ENCODE results near the gene DTNA. TPM values are rescaled to one million over a fixed set of nuclear protein-coding genes. Genes with fewer than 3 reads are reported as not detected.

DTNA gene
- total RNA-seq, 2 donors from 2014 or later = 1.4 TPM; not detected in 1

DNA sequence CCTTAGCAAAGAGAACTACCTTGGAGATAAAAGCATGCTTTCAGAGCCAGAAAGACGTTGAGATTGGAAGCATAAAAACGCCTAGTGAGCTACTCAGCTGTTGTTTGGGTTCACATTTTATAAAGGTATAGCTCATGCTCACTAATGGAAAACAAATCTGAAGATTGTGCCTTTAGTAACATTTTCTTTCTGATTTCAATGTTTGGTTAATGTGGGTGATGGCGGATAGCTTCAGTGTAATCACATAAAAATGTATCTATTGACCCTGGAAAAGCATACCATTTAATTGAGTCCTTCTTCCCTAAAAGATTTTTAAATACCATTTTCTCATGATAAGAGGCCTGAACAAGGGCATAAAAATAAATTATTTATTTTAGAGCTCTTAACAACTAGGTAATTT is 73.4 kb downstream of the DTNA start:
- H3K36me3 Mint-ChIP-seq = no peaks in the 10 kb centered on the region
- H3K27ac Mint-ChIP-seq = no peak overlapping the region
- ATAC-seq = no peak
- DNase-seq (ENCODE audit: low spot score in 2 of 2) = no peak
- H3K9me3 Mint-ChIP-seq = no peaks in the 10 kb centered on the region

DNA sequence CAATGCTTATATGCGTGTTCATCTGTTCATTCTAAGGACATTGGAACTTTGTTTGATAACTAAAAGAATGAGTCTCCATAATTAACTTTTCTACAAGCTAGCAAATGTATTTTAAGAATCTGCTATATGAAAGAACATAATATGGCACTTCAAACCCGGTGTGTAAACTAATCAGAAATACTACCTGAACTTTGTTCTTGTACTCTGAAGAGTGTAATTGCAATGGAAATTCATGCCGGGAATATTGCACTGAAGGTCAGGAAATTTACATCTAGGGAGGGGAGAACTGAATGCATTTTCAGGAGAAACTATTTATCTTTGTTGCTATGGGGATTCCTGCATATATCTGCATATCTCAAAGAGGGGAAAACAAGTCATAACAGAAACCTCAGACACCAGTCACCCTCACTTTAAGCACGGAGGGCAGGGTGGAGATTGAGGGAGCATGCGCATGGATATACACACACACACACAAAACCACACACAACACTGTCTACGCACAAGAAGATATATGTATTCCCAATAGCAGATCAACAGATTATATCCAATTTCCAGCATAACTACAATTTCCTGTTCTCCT is 76.2 kb downstream of the DTNA start:
- no peaks in the 10 kb centered on the region for H3K36me3 Mint-ChIP-seq
- ATAC-seq (no peak), DNase-seq (ENCODE audit: low spot score in 2 of 2) (no peak)
- H3K9me3 Mint-ChIP-seq = no peaks in the 10 kb centered on the region
- no peak overlapping the region for H3K27ac Mint-ChIP-seq

- no peaks in the 10 kb centered on the region for H3K36me3 Mint-ChIP-seq
- ATAC-seq (peak; percentile 51 to 58), DNase-seq (ENCODE audit: low spot score in 2 of 2) (peak in 1 of 2 donors; percentile 30)
- no peak overlapping the region for H3K27ac Mint-ChIP-seq
- no peaks in the 10 kb centered on the region for H3K9me3 Mint-ChIP-seq
These were observed 77.9 kb downstream of the DTNA start for GRCh38 chr18:34787931-34788532.

DNA sequence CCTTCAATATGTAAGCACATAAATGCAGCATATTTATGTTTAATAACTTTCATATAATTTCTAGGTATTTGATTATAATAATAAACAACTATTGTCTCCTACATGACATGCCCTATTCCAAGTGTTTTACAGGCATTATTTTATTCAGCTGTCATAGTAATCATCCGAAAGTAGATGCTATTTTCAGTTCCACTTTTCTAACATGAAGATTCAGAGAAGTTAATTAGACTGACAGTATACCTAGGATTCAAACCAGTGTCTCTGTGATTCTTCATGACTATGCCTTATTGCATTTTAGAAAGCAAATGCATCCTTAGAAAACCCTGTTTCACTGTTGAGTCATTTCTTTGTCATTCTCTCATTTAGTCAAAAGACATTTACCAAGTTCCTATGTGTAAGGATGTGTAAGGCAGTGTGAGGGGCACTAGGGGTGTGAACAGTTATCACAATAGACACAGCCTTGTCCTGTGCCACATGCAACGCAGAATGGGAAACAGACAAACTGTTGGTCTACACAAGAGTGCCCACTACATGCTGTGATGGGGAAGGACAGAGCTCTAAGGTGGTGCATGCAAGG is 79.8 kb downstream of the DTNA start:
- DNase-seq (ENCODE audit: low spot score in 2 of 2) (no peak), ATAC-seq (peak; percentile 44 to 91)
- Mint-ChIP-seq H3K36me3 (no peaks in the 10 kb centered on the region), H3K27ac (no peak overlapping the region), H3K9me3 (no peaks in the 10 kb centered on the region)

- Mint-ChIP-seq H3K9me3 (no peaks in the 10 kb centered on the region), H3K36me3 (no peaks in the 10 kb centered on the region), H3K27ac (no peak overlapping the region)
- DNase-seq (ENCODE audit: low spot score in 2 of 2) (no peak), ATAC-seq (no peak)
These were observed 84.2 kb downstream of the DTNA start for GRCh38 chr18:34794348-34794747.

DNA sequence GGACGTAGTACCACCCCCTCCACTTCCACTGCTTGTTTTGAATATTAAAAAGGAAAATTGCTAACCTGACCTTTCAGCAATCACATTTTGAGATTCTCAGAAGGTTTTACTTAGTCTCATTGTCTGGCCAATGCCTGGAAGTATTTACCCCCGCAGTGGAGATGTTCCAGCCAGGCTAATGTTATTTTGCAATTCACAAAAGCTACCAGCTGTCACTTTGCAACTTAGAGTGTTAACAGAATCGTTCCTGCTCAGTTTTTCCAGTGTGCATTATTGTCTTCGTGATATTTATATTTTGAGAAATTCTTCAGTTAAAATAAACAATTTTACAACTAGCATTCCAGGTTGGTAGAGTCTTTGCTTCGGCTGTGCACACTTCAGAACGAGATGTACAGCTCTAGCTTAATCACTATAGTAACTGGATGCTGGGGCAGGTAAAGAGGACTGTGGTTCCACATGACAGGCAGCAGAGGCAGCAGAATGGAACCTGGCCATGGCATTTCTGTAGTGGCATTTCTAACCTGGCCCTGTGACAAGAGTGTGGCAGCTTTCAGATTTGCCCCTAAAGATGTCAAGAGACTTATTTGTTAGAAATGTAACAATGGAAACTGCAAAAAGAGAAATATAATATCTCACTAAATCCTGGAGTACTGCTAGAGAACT is 85.1 kb downstream of the DTNA start:
- no peak overlapping the region for H3K27ac Mint-ChIP-seq
- DNase-seq (ENCODE audit: low spot score in 2 of 2) (no peak), ATAC-seq (no peak)
- no peaks in the 10 kb centered on the region for H3K9me3 Mint-ChIP-seq
- no peaks in the 10 kb centered on the region for H3K36me3 Mint-ChIP-seq

GRCh38 chr18:34796035-34796657 is 86.0 kb downstream of the DTNA start:
- no peak for ATAC-seq
- Mint-ChIP-seq H3K36me3 (no peaks in the 10 kb centered on the region), H3K9me3 (no peaks in the 10 kb centered on the region), H3K27ac (no peak overlapping the region)
- no peak for DNase-seq (ENCODE audit: low spot score in 2 of 2)

GRCh38 chr18:34799291-34799690 is 89.2 kb downstream of the DTNA start:
- H3K36me3 Mint-ChIP-seq = no peaks in the 10 kb centered on the region
- H3K27ac Mint-ChIP-seq = no peak overlapping the region
- no peak for ATAC-seq
- DNase-seq (ENCODE audit: low spot score in 2 of 2) = no peak
- no peaks in the 10 kb centered on the region for H3K9me3 Mint-ChIP-seq

DNA sequence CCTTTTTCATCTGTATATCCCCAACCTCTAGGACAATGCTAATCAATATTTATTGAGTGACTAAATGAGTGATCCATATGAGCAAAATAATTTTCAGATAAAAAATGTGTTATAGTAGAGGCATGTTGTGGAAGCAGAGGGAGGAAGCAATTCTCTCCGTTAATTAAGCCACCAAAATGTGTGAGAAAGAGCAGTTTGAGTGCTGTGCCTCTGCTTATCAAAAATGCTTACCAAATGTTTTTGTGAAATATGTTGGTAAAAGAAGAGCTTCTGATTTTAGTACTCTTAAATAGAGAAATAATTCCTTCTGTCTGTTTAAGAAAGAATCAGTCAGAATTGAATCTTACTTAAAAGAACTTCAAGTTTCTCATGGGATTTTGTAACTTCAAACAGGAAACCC is 90.3 kb downstream of the DTNA start:
- H3K9me3 Mint-ChIP-seq = no peaks in the 10 kb centered on the region
- ATAC-seq = no peak
- DNase-seq (ENCODE audit: low spot score in 2 of 2) = no peak
- no peaks in the 10 kb centered on the region for H3K36me3 Mint-ChIP-seq
- H3K27ac Mint-ChIP-seq = no peak overlapping the region

DNA sequence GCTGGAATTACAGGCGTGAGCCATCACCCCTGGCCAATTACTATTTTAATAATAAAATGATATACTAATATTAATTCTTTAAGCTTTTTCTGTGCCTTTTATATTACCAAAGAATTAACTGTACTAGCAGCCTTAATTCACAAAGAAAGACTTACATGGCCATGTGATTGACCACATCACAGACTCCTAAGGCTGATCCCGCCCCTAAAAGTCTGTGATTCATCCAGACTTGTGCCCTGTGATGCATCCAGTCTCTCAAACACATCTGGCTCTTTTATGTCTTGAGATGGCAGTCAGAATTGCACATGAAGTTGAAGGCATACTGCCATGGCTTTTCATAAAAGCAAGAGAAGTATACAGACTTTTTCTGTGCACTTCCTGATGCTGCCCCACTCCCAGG is 91.7 kb downstream of the DTNA start:
- H3K36me3 Mint-ChIP-seq = no peaks in the 10 kb centered on the region
- DNase-seq (ENCODE audit: low spot score in 2 of 2) (no peak), ATAC-seq (peak in 1 of 2 donors; percentile 95)
- H3K27ac Mint-ChIP-seq = no peak overlapping the region
- H3K9me3 Mint-ChIP-seq = no peaks in the 10 kb centered on the region

GRCh38 chr18:34802959-34803358 is 92.9 kb downstream of the DTNA start:
- Mint-ChIP-seq H3K27ac (no peak overlapping the region), H3K9me3 (no peaks in the 10 kb centered on the region), H3K36me3 (no peaks in the 10 kb centered on the region)
- ATAC-seq (no peak), DNase-seq (ENCODE audit: low spot score in 2 of 2) (no peak)

- DNase-seq (ENCODE audit: low spot score in 2 of 2) (no peak), ATAC-seq (no peak)
- Mint-ChIP-seq H3K36me3 (no peaks in the 10 kb centered on the region), H3K27ac (no peak overlapping the region), H3K9me3 (no peaks in the 10 kb centered on the region)
These were observed 93.8 kb downstream of the DTNA start for GRCh38 chr18:34803877-34804400.

DNA sequence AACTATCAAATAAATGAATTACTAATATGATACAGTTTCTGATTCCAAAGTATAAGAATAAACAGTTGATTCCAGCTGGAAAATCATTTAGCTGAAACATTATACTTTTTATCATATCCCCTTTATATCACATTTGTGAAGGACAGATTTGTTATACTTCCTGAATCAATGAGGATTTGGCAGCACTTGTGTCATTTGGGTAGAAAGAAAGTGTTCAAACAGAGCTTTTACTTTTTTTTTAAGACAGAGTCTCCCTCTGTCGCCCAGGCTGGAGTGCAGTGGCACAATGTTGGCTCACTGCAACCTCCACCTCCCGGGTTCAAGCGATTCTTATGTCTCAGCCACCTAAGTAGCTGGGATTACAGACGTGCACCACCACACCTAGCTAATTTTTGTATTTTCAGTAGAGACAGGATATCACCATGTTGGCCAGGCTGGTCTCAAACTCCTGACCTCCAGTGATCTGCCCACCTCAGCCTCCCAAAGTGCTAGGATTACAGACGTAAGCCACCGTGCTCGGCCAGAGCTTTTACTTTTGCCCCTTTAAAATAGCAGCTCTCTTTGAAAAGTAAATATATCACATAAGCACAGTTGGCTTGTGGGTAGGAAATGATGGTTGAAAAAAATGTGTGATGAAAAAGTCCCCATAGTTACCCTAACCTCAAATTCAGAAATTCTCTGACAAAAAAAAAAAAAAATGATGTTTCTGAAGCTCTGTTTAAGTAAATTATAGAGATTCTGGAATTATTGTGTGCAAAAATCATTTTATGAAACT is 95.2 kb downstream of the DTNA start:
- Mint-ChIP-seq H3K36me3 (no peaks in the 10 kb centered on the region), H3K27ac (no peak overlapping the region), H3K9me3 (no peaks in the 10 kb centered on the region)
- DNase-seq (ENCODE audit: low spot score in 2 of 2) (no peak), ATAC-seq (no peak)

GRCh38 chr18:34805878-34806351 is 95.8 kb downstream of the DTNA start:
- H3K27ac Mint-ChIP-seq = no peak overlapping the region
- ATAC-seq = no peak
- no peaks in the 10 kb centered on the region for H3K9me3 Mint-ChIP-seq
- no peaks in the 10 kb centered on the region for H3K36me3 Mint-ChIP-seq
- DNase-seq (ENCODE audit: low spot score in 2 of 2) = no peak

DNA sequence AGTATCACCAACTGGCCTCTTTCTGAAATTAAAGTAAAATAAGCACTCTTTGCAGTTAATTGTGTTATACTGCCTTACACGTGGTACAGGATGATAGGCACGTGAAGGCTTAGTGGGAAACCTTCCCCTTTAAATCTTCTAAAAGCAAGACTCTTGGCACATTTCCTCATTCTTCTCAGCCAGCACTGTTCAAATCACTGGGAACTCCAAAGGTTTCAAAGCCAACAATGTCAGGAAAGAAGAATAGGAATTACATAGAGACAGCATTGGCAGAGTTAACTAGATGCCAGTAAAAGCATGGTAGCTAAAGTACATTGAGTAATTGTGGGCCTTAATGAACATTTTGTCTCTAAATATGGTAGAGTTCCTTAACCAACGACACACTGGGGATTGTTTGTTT is 96.4 kb downstream of the DTNA start:
- ATAC-seq (no peak), DNase-seq (ENCODE audit: low spot score in 2 of 2) (no peak)
- no peaks in the 10 kb centered on the region for H3K36me3 Mint-ChIP-seq

DNA sequence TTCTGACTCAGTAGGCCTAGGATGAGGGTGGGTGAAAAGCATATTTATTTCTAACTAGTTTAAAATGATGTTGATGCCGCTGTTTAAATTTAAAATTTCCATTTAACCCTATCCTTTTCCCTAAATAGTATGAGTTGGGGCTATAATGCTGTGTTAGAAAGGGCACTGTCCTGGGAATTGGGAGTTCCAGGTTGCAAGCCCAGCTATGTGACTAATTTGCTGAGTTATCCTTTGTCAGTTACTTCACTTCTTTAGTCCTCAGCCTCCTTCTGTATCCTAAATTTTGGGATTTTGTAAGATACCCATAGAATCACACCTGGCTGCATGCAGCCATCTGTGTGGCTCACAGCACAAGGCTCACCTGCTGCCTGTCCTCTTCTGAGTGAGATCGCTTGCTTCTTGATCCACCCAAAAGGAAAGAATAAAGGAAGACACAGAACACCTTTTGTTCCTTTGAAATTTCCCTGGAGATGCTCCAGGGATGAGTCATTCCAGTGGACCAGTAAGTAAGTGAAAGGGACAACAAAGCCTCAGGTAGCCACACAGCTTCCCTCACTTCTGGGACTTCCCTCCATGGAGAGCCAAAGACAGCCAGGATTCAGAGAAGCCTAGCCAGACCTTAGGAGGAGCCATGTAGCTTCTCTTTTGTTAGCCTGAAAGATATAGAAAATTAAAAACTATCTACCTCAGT is 97.2 kb downstream of the DTNA start:
- DNase-seq (ENCODE audit: low spot score in 2 of 2) (no peak), ATAC-seq (no peak)
- Mint-ChIP-seq H3K27ac (no peak overlapping the region), H3K36me3 (no peaks in the 10 kb centered on the region), H3K9me3 (no peaks in the 10 kb centered on the region)

More for the DNA sequence above, 96.4 kb downstream of the DTNA start:
- H3K9me3 Mint-ChIP-seq = no peaks in the 10 kb centered on the region
- no peak overlapping the region for H3K27ac Mint-ChIP-seq
